Parathyroid adenoma (tissue), 2 donors: ENCODE measurements around the gene NLGN2.

Experiments used
- H2AFZ ChIP-seq: fragments of 300-600 bp; sonication (generic); one replicate; pipeline ENCODE4 v1.7.0; 2017; ENCODE audit warnings: antibody characterized with exemption, mild to moderate bottlenecking
- H3K27ac ChIP-seq: fragments of 300-600 bp; sonication (generic); one replicate; pipeline ENCODE4 v1.7.0; 2017
- H3K27me3 ChIP-seq: fragments of 300-600 bp; sonication (generic); one replicate; pipeline ENCODE4 v1.7.0; 2017; ENCODE audit warnings: low read length; ENCODE audit not compliant: control insufficient read depth, insufficient read depth
- H3K36me3 ChIP-seq: fragments of 300-600 bp; sonication (generic); one replicate; pipeline ENCODE4 v1.7.0; 2017; ENCODE audit warnings: low read length; ENCODE audit not compliant: control insufficient read depth, insufficient read depth
- H3K4me1 ChIP-seq: fragments of 300-600 bp; sonication (generic); one replicate; pipeline ENCODE4 v1.7.0; 2017; ENCODE audit warnings: control low read depth
- H3K4me2 ChIP-seq: fragments of 300-600 bp; sonication (generic); one replicate; pipeline ENCODE4 v1.7.0; 2017; ENCODE audit warnings: low read length
- H3K4me3 ChIP-seq: fragments of 300-600 bp; sonication (generic); one replicate; pipeline ENCODE4 v1.7.0; 2017; ENCODE audit warnings: low read depth, low read length
- H3K79me2 ChIP-seq: fragments of 300-600 bp; sonication (generic); one replicate; pipeline ENCODE4 v1.7.0; 2017; ENCODE audit warnings: control low read depth
- H3K9ac ChIP-seq: fragments of 300-600 bp; sonication (generic); one replicate; pipeline ENCODE4 v1.7.0; 2017; ENCODE audit warnings: mild to moderate bottlenecking
- H3K9me3 ChIP-seq: fragments of 300-600 bp; sonication (generic); one replicate; pipeline ENCODE4 v1.7.0; 2017; ENCODE audit warnings: low read length; ENCODE audit not compliant: control insufficient read depth
- TF ChIP-seq, protein P1 (sequence below): fragments of 300-600 bp; sonication (generic); IDR thresholded peaks from one replicate; pipeline ENCODE4 v1.7.0; 2017; ENCODE audit warnings: antibody characterized with exemption, mild to moderate bottlenecking
- donor health status: primary hyperparathyroidism.

NLGN2 gene

DNA sequence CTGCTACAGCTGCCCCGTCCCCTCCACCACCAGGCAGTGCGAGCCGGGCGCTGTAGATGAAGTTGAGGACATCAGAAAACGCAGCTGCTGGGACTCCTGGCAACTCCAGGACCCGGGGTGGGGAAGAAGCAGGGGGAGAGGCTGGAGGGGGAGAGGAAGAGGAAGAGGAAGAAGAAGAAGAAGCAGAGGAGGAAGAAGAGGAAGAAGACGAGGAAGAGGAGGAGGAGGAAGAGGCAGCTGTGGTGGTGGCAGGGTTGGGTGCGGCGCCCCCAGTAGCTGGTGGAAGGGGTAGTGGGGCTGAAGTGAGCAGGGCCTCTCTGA, 58.6 kb downstream of the NLGN2 start:
- TF ChIP-seq, protein P1, sequence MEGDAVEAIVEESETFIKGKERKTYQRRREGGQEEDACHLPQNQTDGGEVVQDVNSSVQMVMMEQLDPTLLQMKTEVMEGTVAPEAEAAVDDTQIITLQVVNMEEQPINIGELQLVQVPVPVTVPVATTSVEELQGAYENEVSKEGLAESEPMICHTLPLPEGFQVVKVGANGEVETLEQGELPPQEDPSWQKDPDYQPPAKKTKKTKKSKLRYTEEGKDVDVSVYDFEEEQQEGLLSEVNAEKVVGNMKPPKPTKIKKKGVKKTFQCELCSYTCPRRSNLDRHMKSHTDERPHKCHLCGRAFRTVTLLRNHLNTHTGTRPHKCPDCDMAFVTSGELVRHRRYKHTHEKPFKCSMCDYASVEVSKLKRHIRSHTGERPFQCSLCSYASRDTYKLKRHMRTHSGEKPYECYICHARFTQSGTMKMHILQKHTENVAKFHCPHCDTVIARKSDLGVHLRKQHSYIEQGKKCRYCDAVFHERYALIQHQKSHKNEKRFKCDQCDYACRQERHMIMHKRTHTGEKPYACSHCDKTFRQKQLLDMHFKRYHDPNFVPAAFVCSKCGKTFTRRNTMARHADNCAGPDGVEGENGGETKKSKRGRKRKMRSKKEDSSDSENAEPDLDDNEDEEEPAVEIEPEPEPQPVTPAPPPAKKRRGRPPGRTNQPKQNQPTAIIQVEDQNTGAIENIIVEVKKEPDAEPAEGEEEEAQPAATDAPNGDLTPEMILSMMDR, result no peak
- peaks cover 72% of the 10 kb centered on the region for H3K79me2 ChIP-seq
- H3K9me3 ChIP-seq, result no peaks in the 10 kb centered on the region
- H3K4me2 ChIP-seq, result no peak overlapping the region
- H3K27me3 ChIP-seq, result no peaks in the 10 kb centered on the region
- H2AFZ ChIP-seq, result no peak overlapping the region
- H3K9ac ChIP-seq, result no peak overlapping the region
- H3K4me1 ChIP-seq, result peaks cover 36% of the 10 kb centered on the region
- no peak overlapping the region for H3K4me3 ChIP-seq
- no peaks in the 10 kb centered on the region for H3K36me3 ChIP-seq
- H3K27ac ChIP-seq, result peak overlapping the region; percentile 89

DNA sequence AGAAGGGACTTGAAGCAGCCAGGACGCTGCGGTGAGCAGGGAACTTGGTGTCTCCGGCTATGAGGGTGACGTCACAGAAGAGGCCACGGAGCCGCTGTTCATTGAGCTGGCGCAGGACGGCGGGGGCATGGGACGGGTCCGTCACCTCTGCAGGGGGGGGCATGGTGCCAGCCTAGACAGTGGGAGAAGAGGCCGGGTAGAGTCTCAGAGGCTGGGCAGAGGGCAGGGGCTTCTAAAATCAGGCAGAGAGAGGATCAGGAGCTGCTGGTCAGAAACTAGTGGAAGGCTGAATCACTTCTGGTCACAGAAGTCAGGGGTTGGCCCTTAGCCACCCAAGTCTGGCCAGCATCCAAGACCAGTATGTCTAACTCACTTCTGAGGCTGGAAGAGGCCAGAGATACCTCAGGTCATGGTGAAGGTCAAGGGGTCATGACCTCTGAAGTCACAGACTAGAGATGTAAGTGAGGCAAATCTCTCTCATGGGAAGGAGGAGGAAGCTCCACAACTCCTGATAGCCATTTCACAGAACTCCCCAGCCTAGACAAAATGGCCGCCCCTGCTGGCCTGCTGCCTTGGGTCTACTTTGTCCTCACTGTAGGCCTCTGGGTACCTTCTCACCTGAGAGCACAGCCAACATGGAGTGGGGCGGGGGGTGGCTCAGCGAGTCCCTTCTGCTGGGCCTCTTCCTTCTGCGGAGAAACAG, 59.1 kb downstream of the NLGN2 start:
- no peaks in the 10 kb centered on the region for H3K36me3 ChIP-seq
- TF ChIP-seq, protein P1, result no peak
- peak overlapping the region; percentile 39 for H2AFZ ChIP-seq
- H3K27me3 ChIP-seq, result no peaks in the 10 kb centered on the region
- H3K27ac ChIP-seq, result peak overlapping the region; percentile 89
- peak overlapping the region; percentile 29 for H3K4me2 ChIP-seq
- H3K4me1 ChIP-seq, result peaks cover 41% of the 10 kb centered on the region
- no peak overlapping the region for H3K4me3 ChIP-seq
- no peak overlapping the region for H3K9ac ChIP-seq
- no peaks in the 10 kb centered on the region for H3K9me3 ChIP-seq
- H3K79me2 ChIP-seq, result peaks cover 73% of the 10 kb centered on the region

DNA sequence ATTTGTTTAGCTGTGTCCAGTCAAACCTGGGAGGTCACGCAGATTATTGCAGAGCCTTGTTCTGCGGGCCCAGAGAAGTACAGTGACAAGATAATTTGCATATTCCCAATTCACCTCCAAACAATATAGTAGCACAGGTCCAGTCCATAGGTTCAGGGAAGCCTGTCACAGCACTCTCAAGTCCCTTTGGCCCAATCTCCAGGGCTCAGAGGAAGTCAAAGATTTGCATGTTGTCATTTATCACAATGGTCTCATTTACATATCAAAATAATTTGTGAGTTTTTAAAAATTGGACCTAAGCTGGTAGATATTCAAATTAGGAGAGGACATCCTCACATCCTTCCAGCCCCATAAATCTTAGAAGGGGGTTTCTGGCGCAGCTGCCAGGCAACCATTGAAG, 59.9 kb downstream of the NLGN2 start:
- Histone ChIP-seq H3K36me3 (no peaks in the 10 kb centered on the region), H3K79me2 (peaks cover 75% of the 10 kb centered on the region), H2AFZ (no peak overlapping the region), H3K4me1 (peaks cover 44% of the 10 kb centered on the region), H3K9me3 (no peaks in the 10 kb centered on the region), H3K4me3 (no peak overlapping the region), H3K27ac (peak overlapping the region; percentile 89), H3K27me3 (no peaks in the 10 kb centered on the region), H3K9ac (no peak overlapping the region), H3K4me2 (peak overlapping the region; percentile 29)
- TF ChIP-seq, protein P1, result no peak

DNA sequence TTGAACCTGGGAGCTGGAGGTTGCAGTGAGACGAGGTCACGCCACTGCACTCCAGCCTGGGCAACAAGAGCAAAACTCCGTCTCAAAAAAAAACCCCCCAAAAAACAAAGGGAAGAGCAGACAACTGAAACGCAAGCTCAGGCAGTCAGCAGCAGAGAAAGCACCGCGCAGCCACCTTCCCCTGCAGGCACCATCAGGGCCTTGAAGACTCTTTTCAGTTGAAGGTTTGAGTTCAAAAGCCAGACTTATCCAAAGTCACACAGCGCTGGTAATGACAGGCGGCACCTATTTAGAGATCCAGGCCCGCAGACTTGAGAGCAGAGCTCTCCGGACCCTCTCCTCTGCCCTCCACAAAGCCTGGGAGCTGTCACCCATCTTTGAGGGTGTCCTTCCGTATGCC, 60.6 kb downstream of the NLGN2 start:
- TF ChIP-seq, protein P1, result no peak
- H3K79me2 ChIP-seq, result peaks cover 74% of the 10 kb centered on the region
- peaks cover 44% of the 10 kb centered on the region for H3K4me1 ChIP-seq

DNA sequence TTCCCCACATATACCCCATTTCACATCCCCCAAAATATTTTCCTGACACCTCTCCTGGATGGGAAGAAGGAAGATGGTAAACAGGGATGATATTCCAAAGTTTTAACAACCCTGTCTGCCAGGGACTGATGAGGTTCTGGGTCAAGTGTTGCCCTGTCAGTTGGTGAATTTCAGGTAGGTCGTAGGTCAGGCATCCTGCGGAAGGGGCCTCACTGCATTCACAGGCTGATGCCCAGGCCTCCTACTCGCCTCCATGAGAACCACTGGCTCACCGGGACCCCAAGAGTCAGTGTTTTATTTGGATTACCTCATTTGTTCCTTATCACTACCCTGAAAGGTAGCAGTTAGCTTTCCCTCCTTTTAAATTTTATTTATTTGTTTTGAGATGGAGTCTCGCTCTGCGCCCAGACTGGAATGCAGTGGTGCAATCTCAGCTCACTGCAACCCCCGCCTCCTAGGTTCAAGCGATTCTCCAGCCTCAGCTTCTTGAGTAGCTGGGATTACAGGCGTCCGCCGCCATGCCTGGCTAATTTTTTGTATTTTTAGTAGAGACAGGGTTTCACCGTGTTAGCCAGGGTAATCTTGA, 61.3 kb downstream of the NLGN2 start:
- no peaks in the 10 kb centered on the region for H3K36me3 ChIP-seq
- H3K4me3 ChIP-seq, result peak overlapping the region; percentile 6
- no peak overlapping the region for H2AFZ ChIP-seq
- H3K4me1 ChIP-seq, result peaks cover 44% of the 10 kb centered on the region
- H3K4me2 ChIP-seq, result peak overlapping the region; percentile 37
- TF ChIP-seq, protein P1, result no peak
- H3K27ac ChIP-seq, result peak overlapping the region; percentile 89
- no peaks in the 10 kb centered on the region for H3K9me3 ChIP-seq
- no peaks in the 10 kb centered on the region for H3K27me3 ChIP-seq
- H3K9ac ChIP-seq, result no peak overlapping the region
- H3K79me2 ChIP-seq, result peaks cover 75% of the 10 kb centered on the region

More for the DNA sequence above, 60.6 kb downstream of the NLGN2 start:
- H3K4me3 ChIP-seq, result no peak overlapping the region
- no peak overlapping the region for H2AFZ ChIP-seq
- no peak overlapping the region for H3K4me2 ChIP-seq
- peak overlapping the region; percentile 89 for H3K27ac ChIP-seq
- no peaks in the 10 kb centered on the region for H3K36me3 ChIP-seq
- H3K27me3 ChIP-seq, result no peaks in the 10 kb centered on the region
- no peaks in the 10 kb centered on the region for H3K9me3 ChIP-seq
- H3K9ac ChIP-seq, result no peak overlapping the region
